GM21619 (cell line): ENCODE data around the gene KRT71.

ENCODE experiments used
- ATAC-seq: cut with Tn5 transposase; IDR thresholded peaks from one replicate; pipeline ENCODE4 v1.9.1; 2021; ENCODE audit not compliant: unreplicated experiment

Gene KRT71

DNA sequence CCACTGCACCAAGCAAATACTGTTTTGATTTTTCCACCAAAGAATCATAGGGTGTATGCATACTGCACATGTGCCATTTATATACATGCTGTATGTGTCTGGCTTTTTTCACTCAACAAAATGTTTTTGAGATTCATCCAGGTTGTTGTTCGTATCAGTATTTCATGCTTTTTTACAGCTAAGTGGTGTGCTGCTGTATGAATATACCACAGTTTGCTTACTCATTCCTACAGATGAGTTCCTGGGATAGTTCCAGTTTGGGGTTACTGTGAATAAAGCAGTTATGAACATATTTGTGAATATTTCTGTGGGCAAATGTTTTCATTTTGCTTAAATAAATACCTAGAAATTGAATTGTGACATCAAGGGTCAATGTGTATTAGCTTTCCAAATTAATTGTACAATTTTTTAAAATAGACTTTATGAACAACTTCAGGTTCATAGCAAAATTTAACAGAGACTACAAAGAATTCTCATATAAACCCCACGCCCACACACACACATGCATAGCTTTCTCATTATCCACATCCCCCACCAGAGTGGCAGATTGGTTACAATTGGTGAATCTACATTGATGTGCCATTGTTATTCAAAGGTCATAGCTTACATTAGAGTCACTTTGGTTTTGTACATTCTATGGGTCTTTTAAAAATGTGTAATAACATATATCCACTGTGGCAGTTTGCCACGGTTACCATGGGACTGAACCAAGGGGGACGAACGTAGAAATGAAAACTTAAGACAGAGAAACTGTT is 53.0 kb downstream of the KRT71 start:
- no peak for ATAC-seq

GRCh38 chr12:52498946-52499345 is 54.0 kb downstream of the KRT71 start:
- no peak for ATAC-seq

DNA sequence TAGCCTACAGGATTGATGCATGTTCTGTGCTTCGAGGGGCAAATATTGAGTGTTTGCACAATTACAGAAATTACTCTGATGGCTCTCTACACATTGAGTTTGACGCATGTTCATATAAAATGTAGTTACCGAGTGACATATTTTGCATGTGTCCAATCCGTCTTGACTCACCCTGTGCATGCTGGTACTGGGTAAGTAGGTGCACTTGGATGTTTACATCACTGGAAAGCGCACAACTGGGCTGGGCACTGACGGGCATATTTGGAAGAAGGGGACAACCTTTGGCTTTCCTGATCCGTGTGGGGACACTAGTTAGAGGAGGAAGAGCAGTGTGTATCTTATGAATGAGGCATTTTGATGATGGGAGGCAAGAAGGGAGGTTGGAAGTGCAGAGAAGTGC is 55.0 kb downstream of the KRT71 start:
- ATAC-seq: no peak

DNA sequence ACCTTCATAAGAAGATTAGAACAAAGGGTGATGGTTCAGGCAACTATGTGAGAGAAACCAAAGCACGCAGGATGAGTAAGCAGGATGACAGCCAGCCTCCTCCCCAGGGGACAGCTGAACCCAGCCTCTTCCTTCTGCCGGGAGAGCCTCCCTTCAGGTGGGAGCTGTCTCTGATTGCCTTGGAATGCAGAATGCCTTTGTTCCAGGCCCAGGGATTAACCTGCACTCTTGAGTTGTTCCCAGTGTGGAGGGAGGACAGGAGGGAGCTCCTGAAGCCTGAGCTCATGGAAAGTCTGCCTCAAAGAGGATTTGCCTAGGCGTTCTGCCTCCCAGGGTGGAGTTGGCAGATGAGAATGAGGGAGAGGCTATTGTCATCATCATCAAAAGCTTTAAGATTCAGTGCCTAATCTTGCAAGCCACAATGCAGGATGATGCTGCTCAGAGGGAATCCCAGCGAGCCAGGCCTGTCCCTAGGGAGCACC is 56.3 kb downstream of the KRT71 start:
- ATAC-seq: no peak

GRCh38 chr12:52496054-52496453 is 56.9 kb downstream of the KRT71 start:
- ATAC-seq: no peak

DNA sequence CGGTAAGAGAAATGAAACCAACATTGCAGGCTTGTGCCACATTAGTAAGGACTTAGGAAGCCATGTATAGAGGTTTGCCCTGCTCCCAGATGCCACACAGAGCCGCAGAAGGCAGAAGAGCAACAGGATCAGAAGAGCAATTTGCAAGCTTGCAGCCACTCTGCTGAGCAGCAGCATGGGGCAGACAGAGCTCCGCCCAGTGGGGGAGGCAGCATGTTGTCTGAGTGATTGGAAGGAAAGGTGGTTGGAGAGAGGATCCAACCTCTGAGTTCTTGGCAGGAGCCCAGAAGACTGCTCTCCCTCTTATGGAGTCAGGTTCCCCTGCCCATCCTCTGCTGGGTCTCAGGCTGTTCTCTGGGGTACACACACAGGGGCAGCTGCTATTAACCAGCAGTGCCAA is 57.6 kb downstream of the KRT71 start:
- ATAC-seq: no peak

DNA sequence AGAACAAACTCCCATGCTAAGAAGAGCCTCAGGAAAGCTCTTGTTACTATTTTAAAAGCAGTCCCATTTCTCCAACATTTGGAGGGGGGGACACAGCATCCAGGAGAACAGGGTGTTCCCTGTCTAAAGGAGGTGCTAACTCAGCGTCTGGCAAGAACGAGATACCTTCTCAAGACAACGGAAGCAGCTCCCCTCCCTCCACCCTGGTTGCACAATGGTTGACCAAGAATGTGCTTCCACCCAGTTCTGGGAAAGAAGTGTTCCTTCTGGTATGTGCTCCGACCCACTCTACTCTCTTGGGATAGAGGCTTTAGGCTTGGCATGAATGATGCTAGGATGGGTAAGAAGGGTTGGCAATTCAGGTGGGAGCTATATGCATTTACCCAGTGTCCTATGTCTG is 58.4 kb downstream of the KRT71 start:
- no peak for ATAC-seq

DNA sequence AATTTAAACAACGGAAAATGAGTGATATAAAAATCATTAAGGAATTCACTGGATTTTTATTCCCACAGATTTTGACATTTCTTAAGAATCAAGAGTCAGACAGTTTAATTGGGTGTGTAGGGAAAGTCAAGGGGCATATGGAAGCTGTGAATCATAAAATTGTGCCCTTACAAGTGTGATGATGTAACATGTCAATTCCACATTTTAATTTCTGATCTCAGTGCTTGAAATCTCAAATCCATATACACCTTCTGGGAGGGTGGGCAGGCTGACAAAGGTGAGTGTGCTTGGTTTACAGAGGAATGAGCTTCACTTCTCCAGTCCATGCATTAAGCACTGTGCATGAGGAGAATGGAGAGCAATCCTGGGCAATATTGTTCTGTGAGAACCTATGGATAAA is 58.8 kb downstream of the KRT71 start:
- ATAC-seq: no peak
